GM19043 (cell line): ENCODE measurements around the gene CXCR5.
A peak's percentile ranks its signal among the peaks of the same experiment; 100 is the strongest.
"Not testable (repeated sequence)": the region's sequence is repeated elsewhere in the genome, so short reads cannot be mapped to it uniquely, and the experiment has no call there.

Experiments used
- ATAC-seq: cut with Tn5 transposase; IDR thresholded peaks from one replicate; pipeline ENCODE4 v1.9.1; 2021; ENCODE audit warnings: low read depth; ENCODE audit not compliant: unreplicated experiment

The CXCR5 gene

GRCh38 chr11:118883368-118884071 lies at the start of gene CXCR5:
TSS of gene CXCR5 (plus strand) at chr11:118883892. CDS start at chr11:118883942, 50 bp downstream.
- ATAC-seq, result peak; percentile 80

GRCh38 chr11:118834427-118835028 lies 49.2 kb upstream of the CXCR5 start:
- ATAC-seq, result no peak

GRCh38 chr11:118837868-118838267 lies 45.8 kb upstream of the CXCR5 start:
- no peak for ATAC-seq

- peak; percentile 77 for ATAC-seq
Observed at GRCh38 chr11:118838905-118839553, 44.7 kb upstream of the CXCR5 start.

- ATAC-seq, result no peak
Observed at GRCh38 chr11:118841469-118842242, 42.0 kb upstream of the CXCR5 start.

- ATAC-seq, result no peak
Observed at GRCh38 chr11:118842369-118842768, 41.3 kb upstream of the CXCR5 start.

- ATAC-seq, result not testable (repeated sequence)
Observed at GRCh38 chr11:118842843-118843242, 40.8 kb upstream of the CXCR5 start.

GRCh38 chr11:118843565-118843964 lies 40.1 kb upstream of the CXCR5 start:
- ATAC-seq, result no peak

GRCh38 chr11:118845369-118845768 lies 38.3 kb upstream of the CXCR5 start:
- no peak for ATAC-seq

GRCh38 chr11:118846181-118846935 lies 37.3 kb upstream of the CXCR5 start:
- no peak for ATAC-seq

- no peak for ATAC-seq
Observed at GRCh38 chr11:118849825-118850224, 33.9 kb upstream of the CXCR5 start.

- ATAC-seq, result no peak
Observed at GRCh38 chr11:118851970-118852369, 31.7 kb upstream of the CXCR5 start.

GRCh38 chr11:118853678-118854077 lies 30.0 kb upstream of the CXCR5 start:
- no peak for ATAC-seq

- ATAC-seq, result no peak
Observed at GRCh38 chr11:118856314-118856713, 27.4 kb upstream of the CXCR5 start.

- ATAC-seq, result no peak
Observed at GRCh38 chr11:118857385-118857784, 26.3 kb upstream of the CXCR5 start.

- no peak for ATAC-seq
Observed at GRCh38 chr11:118859973-118860372, 23.7 kb upstream of the CXCR5 start.

- no peak for ATAC-seq
Observed at GRCh38 chr11:118868659-118869058, 15.0 kb upstream of the CXCR5 start.

GRCh38 chr11:118870396-118871343 lies 13.0 kb upstream of the CXCR5 start:
- ATAC-seq, result peak; percentile 61

- no peak for ATAC-seq
Observed at GRCh38 chr11:118872403-118872821, 11.3 kb upstream of the CXCR5 start.
